BLaER1 (cell line): Measurements from ENCODE around the gene NDEL1.

Source experiments
- H3K27ac ChIP-seq: shearing (Covaris generic); formaldehyde crosslinking; 2 replicates; pipeline ENCODE4 v1.8.1; 2022
- H3K27me3 ChIP-seq: shearing (Covaris generic); formaldehyde crosslinking; 2 replicates; pipeline ENCODE4 v1.8.1; 2022
- H3K36me3 ChIP-seq: shearing (Covaris generic); formaldehyde crosslinking; 2 replicates; pipeline ENCODE4 v1.8.1; 2022
- H3K4me1 ChIP-seq: shearing (Covaris generic); formaldehyde crosslinking; 2 replicates; pipeline ENCODE4 v1.8.1; 2022
- H3K4me2 ChIP-seq: shearing (Covaris generic); formaldehyde crosslinking; 2 replicates; pipeline ENCODE4 v1.8.1; 2022
- H3K4me3 ChIP-seq: shearing (Covaris generic); formaldehyde crosslinking; 2 replicates; pipeline ENCODE4 v1.8.1; 2022
- H3K9ac ChIP-seq: shearing (Covaris generic); formaldehyde crosslinking; 2 replicates; pipeline ENCODE4 v1.8.1; 2022
- H3K9me3 ChIP-seq: shearing (Covaris generic); formaldehyde crosslinking; 2 replicates; pipeline ENCODE4 v1.8.1; 2022
- H4K20me1 ChIP-seq: shearing (Covaris generic); formaldehyde crosslinking; 2 replicates; pipeline ENCODE4 v1.8.1; 2022
- Cebpa-rat ChIP-seq: shearing (Covaris generic); IDR thresholded peaks from 2 replicates; pipeline ENCODE4 v1.8.1; 2022

The NDEL1 gene

GRCh38 chr17:8451933-8452614, 16.4 kb downstream of the NDEL1 start:
- no peak overlapping the region for H3K27ac ChIP-seq
- H3K27me3 ChIP-seq: no peaks in the 10 kb centered on the region
- no peaks in the 10 kb centered on the region for H3K9me3 ChIP-seq
- peaks cover 9% of the 10 kb centered on the region; the same call in 1 of the 2 replicates for H4K20me1 ChIP-seq
- no peak overlapping the region for H3K9ac ChIP-seq
- no peak overlapping the region for H3K4me3 ChIP-seq
- no peaks in the 10 kb centered on the region for H3K4me1 ChIP-seq
- TF ChIP-seq Cebpa-rat: no peak
- H3K36me3 ChIP-seq: peaks cover 96% of the 10 kb centered on the region
- H3K4me2 ChIP-seq: no peak overlapping the region

GRCh38 chr17:8453326-8453725, 17.6 kb downstream of the NDEL1 start:
- Histone ChIP-seq H3K27ac (no peak overlapping the region), H4K20me1 (peaks cover 20% of the 10 kb centered on the region), H3K36me3 (peaks cover 97% of the 10 kb centered on the region), H3K27me3 (no peaks in the 10 kb centered on the region), H3K9ac (no peak overlapping the region), H3K4me2 (no peak overlapping the region), H3K9me3 (no peaks in the 10 kb centered on the region), H3K4me1 (no peaks in the 10 kb centered on the region), H3K4me3 (no peak overlapping the region)
- TF ChIP-seq Cebpa-rat: no peak

- Histone ChIP-seq H3K9me3 (no peaks in the 10 kb centered on the region), H4K20me1 (peaks cover 33% of the 10 kb centered on the region), H3K36me3 (peaks cover 98% of the 10 kb centered on the region), H3K4me2 (no peak overlapping the region), H3K27ac (no peak overlapping the region), H3K9ac (no peak overlapping the region), H3K27me3 (no peaks in the 10 kb centered on the region), H3K4me1 (no peaks in the 10 kb centered on the region), H3K4me3 (no peak overlapping the region)
- TF ChIP-seq Cebpa-rat: no peak
Measured at GRCh38 chr17:8455665-8456209, 20.1 kb downstream of the NDEL1 start.

GRCh38 chr17:8458128-8458527, 22.4 kb downstream of the NDEL1 start:
- Histone ChIP-seq H3K27ac (no peak overlapping the region), H3K9me3 (no peaks in the 10 kb centered on the region), H3K4me1 (no peaks in the 10 kb centered on the region), H3K9ac (no peak overlapping the region), H3K4me2 (no peak overlapping the region), H3K36me3 (peaks cover 98% of the 10 kb centered on the region), H3K27me3 (no peaks in the 10 kb centered on the region), H4K20me1 (peaks cover 56% of the 10 kb centered on the region), H3K4me3 (no peak overlapping the region)
- no peak for TF ChIP-seq Cebpa-rat

GRCh38 chr17:8459107-8459506, 23.4 kb downstream of the NDEL1 start:
- no peaks in the 10 kb centered on the region for H3K4me1 ChIP-seq
- peaks cover 99% of the 10 kb centered on the region for H3K36me3 ChIP-seq
- no peak overlapping the region for H3K27ac ChIP-seq
- H3K27me3 ChIP-seq: no peaks in the 10 kb centered on the region
- H4K20me1 ChIP-seq: peaks cover 66% of the 10 kb centered on the region
- H3K9ac ChIP-seq: no peak overlapping the region
- no peak overlapping the region for H3K4me2 ChIP-seq
- H3K9me3 ChIP-seq: no peaks in the 10 kb centered on the region
- no peak overlapping the region for H3K4me3 ChIP-seq
- TF ChIP-seq Cebpa-rat: no peak

GRCh38 chr17:8459831-8460230, 24.1 kb downstream of the NDEL1 start:
- no peak for TF ChIP-seq Cebpa-rat
- Histone ChIP-seq H3K27ac (no peak overlapping the region), H3K9ac (0 out of 2 replicates have a peak overlapping the region, but pooled peaks have one; percentile 17), H3K4me1 (no peaks in the 10 kb centered on the region), H3K27me3 (no peaks in the 10 kb centered on the region), H3K36me3 (peaks cover 99% of the 10 kb centered on the region), H3K4me2 (no peak overlapping the region), H3K9me3 (no peaks in the 10 kb centered on the region), H4K20me1 (peaks cover 73% of the 10 kb centered on the region), H3K4me3 (no peak overlapping the region)

GRCh38 chr17:8462564-8462963, 26.9 kb downstream of the NDEL1 start:
- H3K4me2 ChIP-seq: no peak overlapping the region

GRCh38 chr17:8463099-8463498, 27.4 kb downstream of the NDEL1 start:
- Histone ChIP-seq H3K36me3 (peaks cover 97% of the 10 kb centered on the region), H3K4me3 (no peak overlapping the region)

More at GRCh38 chr17:8462564-8462963, 26.9 kb downstream of the NDEL1 start:
- Histone ChIP-seq H4K20me1 (peaks cover 88% of the 10 kb centered on the region), H3K27me3 (no peaks in the 10 kb centered on the region), H3K9me3 (no peaks in the 10 kb centered on the region), H3K36me3 (peaks cover 97% of the 10 kb centered on the region), H3K4me3 (no peak overlapping the region), H3K9ac (no peak overlapping the region), H3K4me1 (no peaks in the 10 kb centered on the region), H3K27ac (no peak overlapping the region)
- TF ChIP-seq Cebpa-rat: no peak

GRCh38 chr17:8464941-8465340, 29.3 kb downstream of the NDEL1 start:
- Histone ChIP-seq H3K4me1 (peaks cover 19% of the 10 kb centered on the region), H3K27ac (no peak overlapping the region), H3K9ac (no peak overlapping the region), H3K27me3 (no peaks in the 10 kb centered on the region), H3K4me3 (no peak overlapping the region), H3K4me2 (no peak overlapping the region), H3K9me3 (no peaks in the 10 kb centered on the region), H4K20me1 (peaks cover 91% of the 10 kb centered on the region), H3K36me3 (peaks cover 89% of the 10 kb centered on the region)
- no peak for TF ChIP-seq Cebpa-rat

More at GRCh38 chr17:8463099-8463498, 27.4 kb downstream of the NDEL1 start:
- Histone ChIP-seq H3K9ac (no peak overlapping the region), H3K27ac (no peak overlapping the region), H4K20me1 (peaks cover 88% of the 10 kb centered on the region), H3K27me3 (no peaks in the 10 kb centered on the region), H3K4me1 (peaks cover under 1% of the 10 kb centered on the region; the same call in 1 of the 2 replicates), H3K4me2 (no peak overlapping the region), H3K9me3 (no peaks in the 10 kb centered on the region)
- no peak for TF ChIP-seq Cebpa-rat

- Histone ChIP-seq H4K20me1 (peaks cover 95% of the 10 kb centered on the region), H3K9ac (no peak overlapping the region), H3K27ac (no peak overlapping the region), H3K36me3 (peaks cover 89% of the 10 kb centered on the region), H3K4me3 (no peak overlapping the region), H3K4me1 (peaks cover 20% of the 10 kb centered on the region), H3K9me3 (no peaks in the 10 kb centered on the region), H3K4me2 (no peak overlapping the region), H3K27me3 (no peaks in the 10 kb centered on the region)
- no peak for TF ChIP-seq Cebpa-rat
Measured at GRCh38 chr17:8465356-8465755, 29.7 kb downstream of the NDEL1 start.
